GM23248 (cell line): ENCODE data around the gene CCL28. TPM values are rescaled to one million over a fixed set of nuclear protein-coding genes. Genes with fewer than 3 reads are reported as not detected.
"Not testable (repeated sequence)": the region's sequence is repeated elsewhere in the genome, so short reads cannot be mapped to it uniquely, and the experiment has no call there.

ENCODE experiments used
- DNase-seq: peaks from one replicate; pipeline ENCODE4 v3.0.0-alpha.2; 2015
- H2AFZ ChIP-seq: fragments of 200-600 bp; sonication (generic); 2 replicates; pipeline ENCODE4 v1.6.1; 2016; ENCODE audit warnings: antibody characterized with exemption
- H3F3A ChIP-seq: fragments of 200-600 bp; sonication (generic); 2 replicates; pipeline ENCODE4 v1.6.1; 2016; ENCODE audit warnings: mild to moderate bottlenecking, antibody characterized with exemption, mixed run types; ENCODE audit not compliant: insufficient read depth
- H3K27ac ChIP-seq: fragments of 200-600 bp; sonication (generic); 2 replicates; pipeline ENCODE4 v1.5.1; 2016; ENCODE audit warnings: mild to moderate bottlenecking
- H3K27me3 ChIP-seq: fragments of 200-600 bp; sonication (generic); replicated peaks from 2 replicates; pipeline ENCODE4 v1.6.1; 2016; ENCODE audit warnings: mild to moderate bottlenecking; ENCODE audit not compliant: insufficient read depth
- H3K36me3 ChIP-seq: fragments of 200-600 bp; sonication (generic); 2 replicates; pipeline ENCODE4 v1.6.1; 2016; ENCODE audit warnings: low read depth, mild to moderate bottlenecking
- H3K4me1 ChIP-seq: fragments of 200-600 bp; sonication (generic); 2 replicates; pipeline ENCODE4 v1.6.1; 2016; ENCODE audit warnings: mild to moderate bottlenecking; ENCODE audit not compliant: insufficient read depth
- H3K4me2 ChIP-seq: fragments of 200-600 bp; sonication (generic); one replicate; pipeline ENCODE4 v1.6.1; 2016; ENCODE audit warnings: mild to moderate bottlenecking; ENCODE audit not compliant: unreplicated experiment
- H3K4me3 ChIP-seq: fragments of 200-600 bp; sonication (generic); 2 replicates; pipeline ENCODE4 v1.5.1; 2016; ENCODE audit warnings: mild to moderate bottlenecking
- H3K79me2 ChIP-seq: fragments of 200-600 bp; sonication (generic); 2 replicates; pipeline ENCODE4 v1.6.1; 2016; ENCODE audit warnings: mild to moderate bottlenecking; ENCODE audit not compliant: insufficient read depth
- H3K9ac ChIP-seq: fragments of 200-600 bp; sonication (generic); 2 replicates; pipeline ENCODE4 v1.6.1; 2016; ENCODE audit warnings: mild to moderate bottlenecking
- H3K9me2 ChIP-seq: fragments of 200-600 bp; sonication (generic); 2 replicates; pipeline ENCODE4 v1.6.1; 2016; ENCODE audit warnings: mixed run types, mild to moderate bottlenecking, moderate library complexity; ENCODE audit not compliant: insufficient read depth
- H3K9me3 ChIP-seq: fragments of 200-600 bp; sonication (generic); one replicate; pipeline ENCODE4 v1.6.1; 2017; ENCODE audit warnings: low read depth
- H4K20me1 ChIP-seq: fragments of 200-600 bp; sonication (generic); 2 replicates; pipeline ENCODE4 v1.6.0; 2016; ENCODE audit not compliant: insufficient read depth
- EZH2 ChIP-seq: fragments of 200-600 bp; sonication (generic); IDR thresholded peaks from 2 replicates; pipeline ENCODE4 v1.6.1; 2018; ENCODE audit warnings: antibody characterized with exemption, mild to moderate bottlenecking; ENCODE audit not compliant: insufficient read depth, poor library complexity, severe bottlenecking
- EZH2phosphoT487 ChIP-seq: fragments of 200-600 bp; sonication (generic); IDR thresholded peaks from 2 replicates; pipeline ENCODE4 v1.6.1; 2018; ENCODE audit warnings: antibody characterized with exemption, moderate library complexity, mild to moderate bottlenecking, low read depth; ENCODE audit not compliant: insufficient read depth
- WGBS, 2 experiments: methylation state at CpG; one replicate each; pipeline ENCODE4 v1.1.6; 2015 to 2017; ENCODE audit warnings: low lambda C conversion rate in 2 of 2, low coverage in 1 of 2; ENCODE audit errors: missing lambda C conversion rate in 2 of 2; 5-methylcytosine and 5-hydroxymethylcytosine counted together
- in situ Hi-C: fragments of 300-500 bp; cut with MboI; formaldehyde crosslinking; loops from 2 replicates; pipeline ENCODE4 v1.15.0; 2020
- polyA plus RNA-seq: library from polyadenylated mRNA; unstranded; fragments of >200 nt; fragmentation: Nextera tagmentation; extraction: Ambion mirVana; gene quantifications from 2 replicates; pipeline ENCODE4 v1.2.1, GENCODE V29; 2016
- total RNA-seq: library from RNA; depleted of rRNA; stranded (reverse); fragments of >200 nt; shearing (Covaris generic); gene quantifications from 2 replicates; pipeline ENCODE4 v1.2.3, GENCODE V29; 2014

Gene CCL28
- total and polyA plus RNA-seq, 2 experiments from 2014 or later, result 1.3 to 1.4 TPM

DNA sequence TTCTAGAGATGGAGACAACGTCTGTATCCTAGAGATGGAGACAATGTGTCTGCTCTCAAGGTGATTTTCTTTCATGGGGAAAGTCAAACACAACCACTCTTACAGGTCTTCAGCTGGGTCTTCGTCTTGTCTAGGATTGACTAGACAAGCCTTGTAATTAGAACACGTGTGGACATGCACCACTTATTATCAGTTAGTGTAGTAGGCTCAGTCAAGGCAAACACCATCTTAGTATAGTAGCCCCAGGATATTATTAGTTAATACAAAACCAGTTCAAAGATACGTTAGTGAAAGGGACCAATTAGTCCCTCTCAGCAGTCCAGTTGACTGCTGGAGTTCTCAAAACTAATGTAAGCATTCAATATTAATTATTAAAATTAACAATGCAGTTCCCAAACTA, 15.1 kb upstream of the CCL28 start:
- in situ Hi-C loops, result no loop called here
- H3K9ac ChIP-seq, result no peak overlapping the region
- H3F3A ChIP-seq, result peaks cover 29% of the 10 kb centered on the region
- 80% methylated on average over 4 of the region's 4 CpGs for WGBS, 2 experiments
- H3K9me2 ChIP-seq, result no peaks in the 10 kb centered on the region
- no peaks in the 10 kb centered on the region for H3K36me3 ChIP-seq
- TF ChIP-seq EZH2phosphoT487 (no peak), EZH2 (no peak)
- H3K27me3 ChIP-seq, result no peaks in the 10 kb centered on the region
- no peak overlapping the region for H2AFZ ChIP-seq
- peaks cover 20% of the 10 kb centered on the region for H3K4me1 ChIP-seq
- no peak overlapping the region for H3K4me2 ChIP-seq
- no peak for DNase-seq
- no peaks in the 10 kb centered on the region for H3K9me3 ChIP-seq
- no peak overlapping the region for H3K27ac ChIP-seq
- no peaks in the 10 kb centered on the region for H4K20me1 ChIP-seq
- no peaks in the 10 kb centered on the region for H3K79me2 ChIP-seq
- H3K4me3 ChIP-seq, result no peak overlapping the region

DNA sequence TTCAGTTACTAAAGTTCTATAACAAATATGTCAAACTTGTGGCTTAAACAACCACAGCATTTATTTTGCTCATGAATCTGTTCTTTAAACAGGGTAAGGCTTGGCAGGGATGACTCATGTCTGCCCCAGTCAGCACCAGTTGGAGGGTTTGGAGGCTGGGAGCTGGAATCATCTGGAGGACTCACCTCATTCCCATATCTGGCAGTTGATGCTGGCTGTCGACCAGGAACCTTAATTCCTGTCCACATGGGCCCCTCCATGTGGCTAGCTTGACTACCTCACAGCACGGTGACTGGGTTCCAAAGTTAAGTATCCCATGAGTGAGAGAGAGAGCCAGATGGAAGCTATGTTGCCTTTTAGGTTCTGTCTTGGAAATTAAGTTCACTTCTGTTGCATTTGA, 13.8 kb upstream of the CCL28 start:
- no peaks in the 10 kb centered on the region for H3K9me3 ChIP-seq
- H3K9ac ChIP-seq, result no peak overlapping the region
- H4K20me1 ChIP-seq, result no peaks in the 10 kb centered on the region
- in situ Hi-C loops, result no loop called here
- H2AFZ ChIP-seq, result 0 out of 2 replicates have a peak overlapping the region, but pooled peaks have one; percentile 6
- H3K4me3 ChIP-seq, result no peak overlapping the region
- DNase-seq, result peak; percentile 84
- no peak overlapping the region for H3K4me2 ChIP-seq
- no peaks in the 10 kb centered on the region for H3K36me3 ChIP-seq
- peaks cover 25% of the 10 kb centered on the region for H3K4me1 ChIP-seq
- peaks cover 29% of the 10 kb centered on the region for H3F3A ChIP-seq
- H3K79me2 ChIP-seq, result no peaks in the 10 kb centered on the region
- 0 out of 2 replicates have a peak overlapping the region, but pooled peaks have one; percentile 2 for H3K27ac ChIP-seq
- TF ChIP-seq EZH2phosphoT487 (no peak), EZH2 (no peak)
- H3K27me3 ChIP-seq, result no peaks in the 10 kb centered on the region
- whole genome bisulfite sequencing, 2 experiments, result 19 to 34% methylated on average over 2 of the region's 2 CpGs
- no peaks in the 10 kb centered on the region for H3K9me2 ChIP-seq

DNA sequence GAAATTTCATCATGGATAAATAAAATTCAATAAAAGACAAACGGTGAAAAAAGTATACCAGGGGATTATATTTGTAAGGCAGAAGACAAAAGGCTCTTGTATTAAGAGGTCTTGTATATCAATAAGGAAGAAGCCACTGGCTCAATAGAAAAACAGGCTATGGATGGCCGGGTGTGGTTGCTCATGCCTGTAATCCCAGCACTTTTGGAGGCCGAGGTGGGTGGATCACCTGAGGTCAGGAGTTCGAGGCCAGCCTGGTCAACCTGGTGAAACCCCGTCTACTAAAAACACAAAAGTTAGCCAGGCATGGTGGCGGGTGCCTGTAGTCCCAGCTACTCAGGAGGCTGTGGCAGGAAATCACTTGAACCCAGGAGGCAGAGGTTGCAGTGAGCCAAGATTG, 10.9 kb upstream of the CCL28 start:
- in situ Hi-C loops, H3K4me3 ChIP-seq, DNase-seq, H3K36me3 ChIP-seq, H3K9me2 ChIP-seq, H3K9me3 ChIP-seq, H3K4me2 ChIP-seq, H3K9ac ChIP-seq, H3K27ac ChIP-seq, H4K20me1 ChIP-seq, H3K27me3 ChIP-seq, H2AFZ ChIP-seq, H3K79me2 ChIP-seq: not testable (repeated sequence)
- peaks cover 24% of the 10 kb centered on the region for H3F3A ChIP-seq
- peaks cover 19% of the 10 kb centered on the region for H3K4me1 ChIP-seq
- 53 to 56% methylated on average over 6 of the region's 6 CpGs for WGBS, 2 experiments

GRCh38 chr5:43422143-43422542, 10.0 kb upstream of the CCL28 start:
- peaks cover 19% of the 10 kb centered on the region for H3F3A ChIP-seq
- H4K20me1 ChIP-seq, result no peaks in the 10 kb centered on the region
- H3K9ac ChIP-seq, result no peak overlapping the region
- no peak overlapping the region for H2AFZ ChIP-seq
- H3K36me3 ChIP-seq, result no peaks in the 10 kb centered on the region
- H3K9me2 ChIP-seq, result no peaks in the 10 kb centered on the region
- H3K4me3 ChIP-seq, result no peak overlapping the region
- in situ Hi-C loops, result no loop called here
- 8 to 13% methylated on average over 2 of the region's 2 CpGs for WGBS, 2 experiments
- peak; percentile 39 for DNase-seq
- H3K9me3 ChIP-seq, result no peaks in the 10 kb centered on the region
- no peaks in the 10 kb centered on the region for H3K79me2 ChIP-seq
- H3K4me1 ChIP-seq, result peaks cover 18% of the 10 kb centered on the region
- no peak overlapping the region for H3K27ac ChIP-seq
- H3K27me3 ChIP-seq, result no peaks in the 10 kb centered on the region
- H3K4me2 ChIP-seq, result no peak overlapping the region
- TF ChIP-seq EZH2phosphoT487 (no peak), EZH2 (no peak)

GRCh38 chr5:43421450-43422133, 9.4 kb upstream of the CCL28 start:
- DNase-seq, result no peak
- H4K20me1 ChIP-seq, result no peaks in the 10 kb centered on the region
- no peak overlapping the region for H3K4me3 ChIP-seq
- H3K27me3 ChIP-seq, result no peaks in the 10 kb centered on the region
- no peaks in the 10 kb centered on the region for H3K9me2 ChIP-seq
- peaks cover 14% of the 10 kb centered on the region for H3F3A ChIP-seq
- TF ChIP-seq EZH2phosphoT487 (no peak), EZH2 (no peak)
- H3K27ac ChIP-seq, result no peak overlapping the region
- 76 to 88% methylated on average over 7 of the region's 7 CpGs for WGBS, 2 experiments
- H3K79me2 ChIP-seq, result no peaks in the 10 kb centered on the region
- peaks cover 18% of the 10 kb centered on the region for H3K4me1 ChIP-seq
- no peak overlapping the region for H2AFZ ChIP-seq
- H3K9ac ChIP-seq, result no peak overlapping the region
- H3K36me3 ChIP-seq, result no peaks in the 10 kb centered on the region
- in situ Hi-C loops, result no loop called here
- H3K9me3 ChIP-seq, result no peaks in the 10 kb centered on the region
- no peak overlapping the region for H3K4me2 ChIP-seq
